Hematopoietic multipotent progenitor cell treated with erythropoietin and hydrocortisone succinate and interleukin-3 and kit ligand, for 17 days (in vitro differentiated cells): ENCODE measurements around the gene EIF2D.

Experiments used
- DNase-seq: peaks from one replicate; pipeline ENCODE4 v3.0.0-alpha.2; 2015; ENCODE audit warnings: low spot score

EIF2D gene

GRCh38 chr1:206569556-206569955 is 42.7 kb downstream of the EIF2D start:
- DNase-seq = no peak

DNA sequence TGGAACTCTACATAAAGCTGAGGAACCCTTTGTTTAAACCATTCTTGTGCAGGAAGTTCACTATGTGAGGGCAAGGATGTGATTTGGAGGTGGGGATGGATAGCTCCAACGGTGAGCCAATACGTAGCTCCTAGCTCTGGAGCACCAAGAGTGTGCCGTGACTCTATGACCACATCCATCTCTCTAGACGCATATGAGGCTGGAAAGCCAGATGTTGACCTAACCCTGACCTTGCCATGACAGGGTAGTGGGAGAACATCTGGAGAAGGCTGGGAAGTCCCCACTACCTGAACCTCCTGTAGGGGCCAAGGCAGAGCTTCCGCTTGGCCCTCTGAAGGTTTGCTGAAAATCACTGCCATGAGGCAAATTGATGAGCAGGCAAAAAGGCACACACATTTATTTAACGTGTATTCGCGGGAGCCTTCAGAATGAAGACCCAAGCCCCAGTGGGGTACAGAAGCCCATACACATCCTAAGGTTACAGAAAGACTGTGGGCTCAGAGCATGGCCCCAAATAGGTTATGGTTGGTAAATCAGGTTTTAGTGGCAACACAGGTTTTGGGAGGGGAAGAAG is 43.4 kb downstream of the EIF2D start:
- no peak for DNase-seq

GRCh38 chr1:206568256-206568655 is 44.0 kb downstream of the EIF2D start:
- no peak for DNase-seq

- DNase-seq = no peak
These were observed 45.3 kb downstream of the EIF2D start for GRCh38 chr1:206566999-206567398.

GRCh38 chr1:206565995-206566394 is 46.3 kb downstream of the EIF2D start:
- no peak for DNase-seq

- DNase-seq = no peak
These were observed 48.7 kb downstream of the EIF2D start for GRCh38 chr1:206563367-206564207.

DNA sequence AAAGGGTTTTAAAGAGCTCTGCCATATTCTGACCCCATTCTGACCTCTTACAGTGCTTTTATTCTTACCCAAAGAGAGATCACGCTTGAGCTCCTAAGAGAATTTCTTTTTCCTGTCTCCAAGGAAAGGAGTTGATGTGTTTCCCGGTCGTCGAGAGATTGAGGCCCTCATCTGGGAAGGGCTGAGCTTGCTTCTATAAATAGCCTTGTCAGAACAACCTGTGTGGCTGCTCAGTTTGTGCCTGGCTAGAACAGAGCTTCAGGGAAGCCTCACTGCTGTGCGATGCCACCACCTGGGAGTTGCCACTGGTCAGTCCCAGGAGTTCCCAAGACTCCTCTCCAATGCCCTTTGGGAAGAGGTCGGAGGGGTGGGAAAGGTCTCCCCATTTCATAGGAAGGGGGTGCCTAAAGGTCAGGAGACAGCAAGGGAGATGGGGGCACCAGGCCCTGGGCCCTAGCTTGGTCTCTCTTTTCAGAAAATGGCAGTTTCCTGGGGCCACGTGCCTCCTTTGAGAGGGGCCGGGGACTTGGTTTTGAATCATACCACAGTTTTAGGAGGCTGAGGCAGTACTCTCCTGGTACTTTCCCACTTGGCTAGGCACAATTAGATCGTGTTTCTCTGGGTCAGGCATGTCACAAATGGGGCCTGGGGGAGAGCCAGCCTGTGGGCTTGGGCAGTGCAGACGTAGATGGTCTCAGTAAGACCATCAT is 52.1 kb downstream of the EIF2D start:
- DNase-seq = no peak

GRCh38 chr1:206559672-206559995 is 52.6 kb downstream of the EIF2D start:
- no peak for DNase-seq

DNA sequence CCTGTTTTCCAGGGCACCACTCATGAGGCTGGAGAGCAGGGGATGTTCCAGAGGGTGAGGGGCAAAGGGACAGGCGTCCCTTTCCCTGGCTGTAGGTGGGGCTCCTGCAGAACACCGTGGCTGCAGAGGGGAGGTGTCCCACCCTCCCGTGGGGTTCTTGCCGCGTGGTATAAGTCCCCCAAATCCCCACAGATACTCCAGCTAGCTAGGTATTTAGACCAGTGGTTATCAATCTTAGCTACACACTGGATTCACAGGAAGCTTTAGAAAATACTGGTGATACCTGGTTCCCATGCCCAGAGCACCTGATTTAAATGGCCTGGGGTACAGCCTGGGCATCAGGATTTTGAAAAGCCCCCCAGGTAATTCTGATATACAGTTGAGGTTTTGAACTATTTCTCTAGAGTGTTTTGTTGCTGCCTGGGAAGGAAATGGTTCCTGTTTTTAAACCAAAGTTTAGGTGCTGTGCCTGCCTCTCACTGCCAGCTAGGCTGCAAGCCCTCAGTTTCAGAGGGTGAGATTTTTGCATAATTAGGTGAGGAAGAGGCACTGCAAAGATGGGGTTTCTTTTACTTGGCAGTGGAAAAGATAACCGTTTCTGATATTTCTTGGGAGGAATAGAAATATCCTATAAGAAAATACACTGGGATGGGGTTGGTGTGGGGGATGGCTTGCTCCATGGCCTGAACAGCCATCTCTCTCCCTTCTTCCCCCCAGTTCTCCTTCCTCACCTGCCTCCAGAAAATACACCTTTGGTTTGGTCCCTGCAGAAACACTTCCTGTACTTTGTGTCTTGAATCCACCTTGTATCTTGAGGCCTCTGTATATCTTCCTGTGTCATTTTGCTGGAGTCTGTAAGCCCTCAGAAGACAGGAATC is 53.2 kb downstream of the EIF2D start:
- DNase-seq = no peak

GRCh38 chr1:206557636-206558473 is 54.4 kb downstream of the EIF2D start:
- DNase-seq = peak; percentile 39

DNA sequence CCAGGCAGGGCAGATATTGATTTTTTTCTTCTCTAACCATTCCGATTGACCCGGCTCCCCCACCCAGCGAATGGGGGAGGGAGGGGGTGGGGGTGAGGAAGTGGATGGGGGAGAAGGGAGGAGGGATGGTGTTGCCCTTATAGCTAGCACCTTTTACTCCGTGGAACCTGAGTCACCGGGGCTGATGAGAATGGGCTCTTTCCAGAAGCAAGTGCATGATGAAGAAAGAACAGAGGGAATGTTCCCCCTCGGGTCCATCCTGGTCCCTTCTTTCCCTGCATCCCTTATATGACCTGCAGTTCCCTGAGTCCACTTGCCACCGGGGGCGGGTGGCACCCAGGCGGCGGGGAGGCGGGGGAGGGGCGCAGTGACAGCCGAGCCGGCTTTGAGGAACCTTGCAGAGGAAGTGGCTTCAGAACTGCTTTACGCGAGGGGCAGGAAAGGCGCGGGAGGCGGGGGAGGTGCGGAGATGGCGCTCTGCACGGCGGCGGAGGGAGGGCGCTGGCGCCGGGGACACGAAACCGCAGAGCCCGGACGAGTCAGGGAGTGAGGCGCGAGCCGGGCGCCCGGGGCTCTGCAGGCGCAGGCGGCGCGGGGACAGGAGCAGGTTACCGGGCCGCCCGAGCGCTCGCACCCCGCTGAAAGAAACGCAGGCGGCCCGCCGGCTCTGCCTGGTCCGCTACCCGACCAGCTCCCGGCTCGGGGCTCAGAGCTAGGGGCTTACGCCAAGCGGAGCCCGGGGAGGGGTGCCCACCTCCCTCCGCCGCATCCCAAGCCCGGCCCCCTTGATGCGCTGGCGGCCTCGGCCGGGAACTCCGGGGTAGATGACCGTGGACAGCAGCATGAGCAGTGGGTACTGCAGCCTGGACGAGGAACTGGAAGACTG is 55.3 kb downstream of the EIF2D start:
- no peak for DNase-seq

DNA sequence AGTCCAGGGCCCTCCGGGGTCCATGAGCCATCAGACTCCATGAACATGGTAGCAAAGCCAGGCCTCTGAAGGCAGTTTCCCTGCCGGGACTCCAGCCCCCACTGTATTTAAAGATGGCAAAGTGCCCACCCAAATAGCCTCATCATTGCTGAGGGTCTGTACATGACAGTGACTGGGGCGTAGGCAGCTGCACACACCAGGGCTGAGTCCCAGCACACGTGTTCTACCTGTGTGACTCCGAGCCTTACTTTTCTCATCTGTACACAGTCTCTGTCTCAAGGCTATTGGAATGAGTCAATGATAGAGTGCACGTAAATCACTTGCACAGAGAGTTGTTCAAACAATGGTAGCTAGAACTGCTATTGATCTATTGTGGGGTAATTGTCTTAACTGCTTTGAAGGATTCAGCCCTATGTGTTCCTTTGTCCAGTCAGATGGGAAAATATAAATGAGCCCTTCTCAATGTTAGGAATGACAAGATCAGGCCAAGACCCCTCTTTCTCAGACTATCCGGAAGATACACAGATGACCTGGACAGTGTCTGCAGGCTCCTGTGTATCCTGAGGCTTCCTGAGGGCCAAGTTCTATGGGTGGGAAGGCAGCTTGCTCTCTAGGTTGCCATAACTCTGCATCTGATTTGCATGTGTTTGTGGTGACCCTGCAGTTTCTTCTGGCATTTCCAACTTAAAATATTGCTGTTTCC is 56.1 kb downstream of the EIF2D start:
- DNase-seq = no peak

- DNase-seq = no peak
These were observed 56.8 kb downstream of the EIF2D start for GRCh38 chr1:206555473-206555935.

DNA sequence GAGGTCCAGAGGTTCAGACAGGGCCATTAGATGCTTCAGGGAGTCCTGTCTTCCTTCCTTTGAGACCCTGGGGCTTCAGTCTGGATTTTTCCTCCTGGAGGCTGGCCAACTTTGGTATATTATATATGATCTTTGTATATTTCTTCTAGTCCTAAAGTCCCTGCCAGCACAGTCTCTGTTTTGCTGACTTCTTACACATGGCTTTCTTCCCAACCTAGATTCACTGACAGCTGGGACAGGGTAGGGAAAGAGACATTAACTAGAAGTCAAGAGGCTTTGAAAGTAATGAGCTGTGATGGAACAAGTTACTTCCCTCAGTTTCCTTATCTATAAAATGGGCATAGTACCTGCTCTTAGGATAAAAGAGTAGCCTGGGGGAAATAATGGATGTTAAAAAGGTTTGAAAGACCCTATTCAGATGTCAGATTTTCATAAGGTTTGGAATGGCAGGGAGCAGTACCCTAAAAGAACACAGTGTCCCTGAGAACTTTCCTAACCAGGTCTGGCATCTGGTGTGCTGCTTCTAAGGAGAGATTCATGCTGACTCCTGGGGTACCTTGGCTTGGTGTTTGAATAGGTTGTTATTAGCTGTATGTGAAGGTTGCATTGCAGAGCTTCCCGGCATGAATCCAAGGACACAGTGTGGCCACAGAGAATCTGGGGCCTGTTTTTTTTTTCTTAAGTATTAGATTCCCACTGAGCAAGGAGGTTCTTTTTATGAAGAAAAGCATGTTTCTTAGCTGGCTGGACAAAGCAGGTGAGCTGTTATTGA is 57.4 kb downstream of the EIF2D start:
- no peak for DNase-seq

DNA sequence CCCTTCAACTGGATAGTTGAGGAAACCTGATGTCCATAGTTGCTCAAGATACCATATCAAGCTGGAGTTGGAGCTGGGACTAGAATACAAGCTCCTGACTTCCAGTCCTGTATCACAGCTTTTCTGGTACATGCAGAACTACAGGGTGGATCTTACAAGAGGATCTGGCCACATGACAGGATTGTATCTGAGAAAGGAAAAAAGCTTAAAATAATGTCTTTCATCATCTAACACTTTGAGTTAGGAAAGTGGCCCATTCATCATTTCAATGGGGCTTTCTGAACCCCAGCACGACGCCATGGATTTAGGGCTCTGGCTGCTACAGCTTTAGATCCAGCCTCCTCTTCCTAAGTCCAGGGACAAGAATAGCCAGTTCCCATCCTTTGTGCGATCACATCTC is 58.1 kb downstream of the EIF2D start:
- DNase-seq = no peak

- DNase-seq = no peak
These were observed 60.3 kb downstream of the EIF2D start for GRCh38 chr1:206551986-206552326.

GRCh38 chr1:206551296-206551985 is 60.8 kb downstream of the EIF2D start:
- no peak for DNase-seq

- no peak for DNase-seq
These were observed 61.8 kb downstream of the EIF2D start for GRCh38 chr1:206550446-206550845.
